SK-N-SH (cell line): Measurements from ENCODE around the gene CLIC2.

ENCODE experiments used
- EZH2phosphoT487 ChIP-seq: fragments of 200-600 bp; sonication (generic); IDR thresholded peaks from 2 replicates; pipeline ENCODE4 v1.6.1; 2017; ENCODE audit warnings: low read depth, mixed run types, mild to moderate bottlenecking, antibody characterized with exemption, moderate library complexity, borderline replicate concordance
- USF1 ChIP-seq: IDR thresholded peaks from 2 replicates; pipeline ENCODE4 v1.4.0; 2012; ENCODE audit warnings: low read depth, borderline replicate concordance

DNA sequence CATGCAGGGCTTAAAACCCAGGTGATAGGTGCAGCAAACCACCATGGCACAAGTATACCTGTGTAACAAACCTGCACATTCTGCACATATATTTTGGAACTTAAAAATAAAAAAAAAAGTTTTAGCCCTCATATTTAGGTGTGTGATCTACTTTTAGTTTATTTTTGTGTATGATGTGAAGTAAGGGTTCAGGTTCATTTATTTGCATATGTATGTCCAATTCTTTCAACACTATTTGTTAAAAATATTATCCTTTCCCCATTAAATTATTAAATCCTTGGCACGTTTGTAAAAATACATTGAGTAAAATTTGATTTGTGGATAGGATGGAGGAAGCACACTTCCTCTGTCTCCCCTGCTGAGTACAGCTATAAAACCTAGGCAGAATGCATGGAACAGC lies 83.0 kb downstream of the CLIC2 start:
- TF ChIP-seq EZH2phosphoT487 (no peak), USF1 (no peak)
